CD4-positive, alpha-beta T cell treated with Interleukin-17A for 1 hour (primary cell): Measurements from ENCODE around the gene ADGRG3.
"Not testable (repeated sequence)": the region's sequence is repeated elsewhere in the genome, so short reads cannot be mapped to it uniquely, and the experiment has no call there.

ENCODE experiments used
- DNase-seq: peaks from one replicate; pipeline ENCODE4 v3.0.0-alpha.2; 2020

The ADGRG3 gene

DNA sequence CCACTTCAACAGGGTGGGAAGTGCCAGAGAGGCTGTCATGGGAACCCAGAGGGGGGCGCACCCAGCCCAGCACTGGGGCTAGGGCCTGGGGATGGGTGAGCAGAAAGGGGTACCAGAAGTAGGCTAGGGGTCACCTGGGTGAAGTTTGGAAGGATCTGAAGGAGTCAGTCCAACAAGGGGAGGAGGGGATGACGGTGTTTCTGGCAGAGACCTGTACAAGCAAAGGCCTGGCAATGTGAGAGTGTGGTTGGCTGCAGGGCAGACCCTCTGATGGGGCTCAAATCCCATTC is 54.0 kb downstream of the ADGRG3 start:
- no peak for DNase-seq

DNA sequence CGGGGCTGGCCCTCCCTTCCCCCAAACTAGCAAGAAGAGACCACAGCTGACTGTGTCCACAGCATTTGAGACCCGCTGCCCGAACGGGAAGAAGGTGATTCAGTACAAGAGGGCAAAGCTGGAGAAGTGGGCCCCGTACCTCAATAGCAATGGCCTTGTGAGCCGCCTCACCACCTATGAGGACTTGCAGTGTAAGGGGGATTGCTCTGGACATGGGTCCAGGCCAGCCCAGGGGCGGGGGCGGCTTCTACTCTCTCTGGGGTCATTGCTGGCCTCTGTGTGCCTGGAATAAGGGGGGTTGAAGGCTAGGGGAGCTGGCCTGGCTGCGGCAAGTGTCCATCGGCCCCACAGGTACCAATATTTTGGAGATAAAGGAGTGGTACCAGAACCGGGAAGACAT is 54.5 kb downstream of the ADGRG3 start:
- no peak for DNase-seq

DNA sequence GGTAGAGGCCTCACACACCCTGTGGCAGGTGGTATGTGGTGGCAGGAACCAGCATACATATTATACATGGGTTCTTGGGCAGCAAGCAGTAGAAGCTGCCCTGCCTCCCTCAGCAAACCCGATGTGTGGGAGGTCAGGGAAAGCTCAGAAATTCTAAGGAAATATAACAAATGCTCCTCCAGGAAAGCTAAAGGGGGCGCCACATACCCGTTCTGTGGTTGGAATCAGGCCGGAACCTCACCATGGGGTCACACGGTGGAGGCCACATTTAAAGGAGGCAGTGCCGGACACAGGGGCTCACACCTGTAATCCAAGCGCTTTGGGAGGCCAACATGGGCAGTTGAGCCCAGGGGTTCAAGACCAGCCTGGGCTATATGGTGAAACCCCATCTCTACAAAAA is 55.1 kb downstream of the ADGRG3 start:
- DNase-seq = no peak

DNA sequence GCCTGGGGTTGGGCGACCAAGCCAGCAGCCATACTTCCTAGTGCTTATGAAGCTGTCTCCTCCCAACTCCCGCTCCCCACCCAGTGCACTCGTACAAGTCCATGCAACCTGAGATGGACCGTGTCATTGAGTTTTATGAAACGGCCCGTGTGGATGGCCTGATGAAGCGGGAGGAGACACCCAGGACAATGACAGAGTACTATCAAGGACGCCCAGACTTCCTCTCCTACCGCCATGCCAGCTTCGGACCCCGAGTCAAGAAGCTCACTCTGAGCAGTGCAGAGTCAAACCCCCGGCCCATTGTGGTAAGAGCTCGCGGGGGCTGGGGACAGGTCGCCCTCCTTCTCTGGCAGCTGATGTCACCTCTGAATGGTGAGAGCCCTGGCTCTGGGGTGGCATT is 56.4 kb downstream of the ADGRG3 start:
- DNase-seq = no peak

DNA sequence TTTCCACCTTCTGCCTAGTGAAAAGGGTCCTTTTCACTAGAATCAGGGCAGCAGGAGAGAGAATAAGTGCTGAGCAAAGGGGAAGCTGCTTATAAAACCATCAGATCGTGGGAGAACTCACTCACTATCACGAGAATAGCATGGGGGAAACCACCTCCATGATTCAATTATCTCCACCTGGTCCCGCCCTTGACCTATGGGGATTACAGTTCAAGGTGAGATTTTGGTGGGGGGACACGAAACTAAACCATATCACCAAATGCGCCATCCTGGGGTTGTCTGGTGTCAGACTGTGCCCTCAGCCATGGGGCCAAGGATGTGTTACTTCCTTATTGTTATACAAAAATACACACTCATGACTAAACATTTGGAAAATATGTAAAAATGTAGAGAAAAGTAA is 57.0 kb downstream of the ADGRG3 start:
- no peak for DNase-seq

DNA sequence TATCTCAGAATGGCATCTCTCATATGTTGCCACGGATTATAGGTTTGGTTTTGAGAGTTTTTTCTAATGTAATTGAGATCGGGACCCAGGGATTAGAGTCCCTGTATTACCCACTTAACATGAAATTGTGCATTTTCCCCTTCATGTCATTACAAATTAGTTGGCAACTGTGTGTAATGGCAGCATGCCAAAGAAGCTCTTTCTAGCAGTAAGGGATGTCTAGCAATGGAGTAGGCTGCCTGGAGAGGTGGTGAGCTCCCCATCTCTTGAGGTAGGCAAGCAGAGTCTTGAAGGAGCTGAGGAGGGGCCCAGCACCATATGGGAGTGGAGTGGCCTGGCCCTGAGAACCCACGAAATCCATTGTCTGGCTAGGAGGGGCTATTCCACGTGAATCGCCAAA is 57.4 kb downstream of the ADGRG3 start:
- no peak for DNase-seq

DNA sequence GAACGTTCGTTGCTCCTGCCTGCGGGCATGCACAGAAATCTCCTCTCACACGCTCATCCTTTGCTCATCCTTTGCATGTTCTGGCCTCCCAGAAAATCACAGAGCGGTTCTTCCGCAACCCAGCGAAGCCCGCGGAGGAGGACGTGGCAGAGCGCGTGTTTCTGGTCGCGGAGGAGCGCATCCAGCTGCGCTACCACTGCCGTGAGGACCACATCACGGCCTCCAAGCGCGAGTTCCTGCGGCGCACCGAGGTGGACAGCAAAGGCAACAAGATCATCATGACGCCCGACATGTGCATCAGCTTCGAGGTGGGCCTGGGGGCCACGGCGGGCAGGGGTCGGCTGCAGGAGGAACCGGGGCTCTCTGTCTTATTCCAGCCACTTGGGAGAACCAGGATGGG is 57.9 kb downstream of the ADGRG3 start:
- DNase-seq = no peak

DNA sequence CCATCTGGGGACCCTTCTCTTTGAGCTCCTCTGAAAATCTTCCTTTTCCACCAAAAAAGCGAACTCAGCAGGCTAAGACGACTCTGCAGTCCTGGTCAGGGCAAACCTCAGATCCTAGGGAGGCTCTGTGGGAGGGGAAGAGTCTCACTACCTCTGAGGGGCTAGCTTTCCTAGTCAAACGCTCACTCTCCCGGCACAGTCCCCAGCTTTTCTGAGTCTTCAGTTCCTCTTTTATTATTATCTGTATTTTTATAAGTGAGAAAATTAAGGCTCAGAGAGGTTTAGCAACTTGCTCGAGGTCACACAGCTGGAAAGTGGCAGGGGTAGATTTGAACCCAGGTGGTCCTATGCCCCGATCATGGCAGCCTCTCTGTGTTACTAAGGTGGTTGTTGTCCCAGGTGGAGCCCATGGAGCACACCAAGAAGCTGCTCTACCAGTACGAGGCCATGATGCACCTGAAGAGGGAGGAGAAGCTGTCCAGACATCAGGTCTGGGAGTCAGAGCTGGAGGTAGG is 58.4 kb downstream of the ADGRG3 start:
- DNase-seq = no peak

DNA sequence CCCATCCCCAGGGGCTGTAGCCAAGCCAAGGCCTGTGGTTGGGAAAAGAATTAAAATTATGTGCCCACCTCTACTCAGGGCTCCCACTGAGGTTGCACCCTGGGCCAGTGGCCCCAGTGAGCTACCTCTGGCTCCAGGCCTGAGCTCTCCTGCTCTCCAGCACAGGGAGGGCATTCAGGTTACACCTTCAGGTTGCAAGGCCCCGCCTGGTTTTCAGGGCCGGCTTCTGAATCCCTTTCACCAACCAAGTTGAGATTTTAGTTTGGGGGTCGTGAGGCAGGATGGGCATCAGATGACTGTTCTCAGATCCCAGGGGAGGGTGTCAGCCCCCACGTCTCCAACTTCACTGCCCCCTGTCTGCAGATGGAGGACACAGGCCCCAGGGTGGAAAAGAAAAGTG is 59.5 kb downstream of the ADGRG3 start:
- DNase-seq = no peak

DNA sequence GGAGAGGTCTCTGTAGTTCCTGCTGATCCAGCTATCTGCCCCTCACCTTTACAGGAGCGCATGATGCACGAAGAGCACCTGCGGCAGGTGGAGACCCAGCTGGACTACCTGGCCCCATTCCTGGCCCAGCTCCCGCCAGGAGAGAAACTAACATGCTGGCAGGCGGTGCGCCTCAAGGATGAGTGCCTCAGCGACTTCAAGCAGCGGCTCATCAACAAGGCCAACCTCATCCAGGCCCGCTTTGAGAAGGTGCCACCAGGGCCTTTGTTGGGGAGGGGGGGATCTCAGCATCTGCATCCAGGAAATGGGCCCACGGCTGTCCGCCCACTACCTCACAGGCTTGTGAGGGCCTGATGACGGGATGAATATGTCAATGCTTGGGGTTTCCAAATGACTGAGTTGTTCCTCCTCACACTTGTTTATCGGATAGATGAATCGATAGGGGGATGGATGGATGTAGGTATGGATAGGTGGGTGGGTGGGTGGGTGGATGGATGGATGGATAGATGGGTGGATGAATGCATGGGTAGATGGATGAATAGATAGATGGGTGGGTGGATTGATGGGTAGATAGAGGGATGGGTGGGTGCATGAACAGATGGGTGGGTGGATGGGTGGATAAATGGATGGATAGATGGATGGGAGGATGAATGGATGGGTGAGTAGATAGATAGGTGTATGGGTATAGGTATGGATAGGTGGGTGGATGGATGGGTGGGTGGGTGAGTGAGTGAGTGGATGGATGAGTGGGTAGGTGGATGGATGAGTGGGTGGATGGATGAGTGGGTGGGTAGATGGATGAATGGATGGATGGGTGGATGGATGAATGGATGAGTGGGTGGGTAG is 60.5 kb downstream of the ADGRG3 start:
- no peak for DNase-seq

DNA sequence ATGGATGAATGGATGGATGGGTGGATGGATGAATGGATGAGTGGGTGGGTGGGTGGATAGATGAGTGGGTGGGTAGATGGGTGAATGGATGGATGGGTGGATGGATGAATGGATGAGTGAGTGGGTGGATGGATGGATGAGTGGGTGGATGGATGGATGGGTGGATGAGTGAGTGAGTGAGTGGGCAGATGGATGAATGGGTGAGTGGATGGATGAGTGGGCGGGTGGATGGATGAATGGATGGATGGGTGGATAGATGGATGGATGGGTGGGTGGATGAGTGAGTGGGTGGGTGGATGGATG is 61.0 kb downstream of the ADGRG3 start:
- no peak for DNase-seq

DNA sequence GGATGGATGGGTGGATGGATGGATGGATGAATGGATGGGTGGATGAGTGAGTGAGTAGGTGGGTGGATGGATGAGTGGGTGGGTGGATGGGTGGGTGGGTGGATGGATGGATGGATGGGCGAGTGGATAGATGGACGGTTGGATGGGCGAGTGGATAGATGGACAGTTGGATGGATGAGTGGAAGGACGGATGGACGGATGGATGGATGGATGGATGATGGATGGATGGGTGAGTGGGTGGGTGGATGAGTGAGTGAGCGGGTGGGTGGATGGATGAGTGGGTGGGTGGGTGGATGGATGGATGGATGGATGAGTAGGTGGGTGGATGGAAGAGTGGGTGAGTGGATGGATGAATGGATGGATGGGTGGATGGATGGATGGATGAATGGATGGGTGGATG is 61.7 kb downstream of the ADGRG3 start:
- DNase-seq = not testable (repeated sequence)

DNA sequence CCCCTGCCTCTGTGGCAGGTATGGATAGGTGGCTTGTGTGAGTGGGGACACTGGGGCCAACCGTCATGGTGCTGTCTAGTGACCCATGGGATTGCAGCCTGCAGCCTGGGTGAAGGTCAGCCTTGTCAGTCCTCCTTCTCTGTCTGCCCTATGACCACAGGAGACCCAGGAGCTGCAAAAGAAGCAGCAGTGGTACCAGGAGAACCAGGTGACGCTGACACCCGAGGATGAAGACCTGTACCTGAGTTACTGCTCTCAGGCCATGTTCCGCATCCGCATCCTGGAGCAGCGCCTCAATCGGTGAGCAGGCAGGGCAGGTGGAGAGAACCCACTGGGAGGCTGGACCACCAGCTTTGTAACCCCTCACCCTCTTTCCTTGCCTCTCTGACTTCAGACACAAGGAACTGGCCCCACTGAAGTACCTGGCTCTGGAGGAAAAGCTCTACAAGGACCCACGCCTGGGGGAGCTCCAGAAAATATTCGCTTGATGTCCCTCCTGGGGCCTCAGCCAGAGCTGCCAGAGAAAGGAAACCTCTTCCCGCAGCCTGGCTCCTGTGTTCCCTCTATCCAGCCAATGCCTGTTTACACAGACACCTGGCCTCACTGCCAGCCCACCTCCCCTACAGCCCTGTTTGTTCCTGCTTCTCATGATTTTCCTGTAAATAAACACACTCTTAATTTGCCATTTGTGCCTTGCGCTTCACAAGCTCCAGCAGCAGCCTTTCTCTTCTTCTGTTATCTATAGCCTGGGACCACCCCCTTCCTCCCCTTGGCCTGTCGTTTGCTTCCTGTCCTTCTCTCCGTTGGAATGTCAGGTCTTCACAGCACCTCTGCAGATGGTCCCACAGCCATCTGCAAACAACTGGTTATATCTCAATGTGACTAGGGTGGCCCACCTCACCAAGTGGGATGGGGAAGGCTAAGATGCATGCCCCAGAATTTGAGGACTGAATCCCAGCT is 62.9 kb downstream of the ADGRG3 start:
- no peak for DNase-seq

DNA sequence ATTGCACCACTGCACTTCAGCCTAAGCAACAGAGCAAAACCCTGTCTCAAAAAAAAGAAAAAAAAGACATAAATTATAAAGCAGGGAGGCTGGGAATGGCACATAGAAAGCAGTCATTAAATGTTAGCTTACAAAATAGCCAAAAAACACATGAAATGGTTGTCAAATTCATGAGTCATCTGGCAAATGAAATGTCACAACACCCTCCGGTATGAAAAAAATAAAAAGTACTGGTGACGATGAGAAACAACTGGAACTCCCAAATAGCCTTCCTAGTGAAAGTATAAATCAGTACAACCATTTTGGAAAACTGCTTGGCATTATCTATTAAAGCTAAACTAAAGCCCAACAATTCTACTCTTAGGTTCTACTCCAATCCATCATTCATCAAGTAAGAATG is 63.9 kb downstream of the ADGRG3 start:
- DNase-seq = no peak

DNA sequence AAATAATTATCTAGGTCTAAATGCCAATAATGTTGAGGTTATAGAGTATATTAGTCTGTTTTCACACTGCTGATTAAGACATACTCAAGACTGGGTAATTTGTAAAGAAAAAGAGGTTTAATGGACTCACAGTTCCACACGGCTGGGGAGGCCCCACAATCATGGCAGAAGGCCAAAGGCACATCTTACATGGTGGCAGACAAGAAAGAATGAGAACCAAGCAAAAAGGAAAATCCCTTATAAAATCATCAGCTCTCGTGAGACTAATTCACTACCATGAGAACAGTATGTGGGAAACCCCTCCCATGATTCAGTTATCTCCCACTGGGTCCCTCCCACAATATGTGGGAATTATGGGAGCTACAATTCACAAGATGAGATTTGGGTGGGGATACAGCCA is 64.6 kb downstream of the ADGRG3 start:
- no peak for DNase-seq

DNA sequence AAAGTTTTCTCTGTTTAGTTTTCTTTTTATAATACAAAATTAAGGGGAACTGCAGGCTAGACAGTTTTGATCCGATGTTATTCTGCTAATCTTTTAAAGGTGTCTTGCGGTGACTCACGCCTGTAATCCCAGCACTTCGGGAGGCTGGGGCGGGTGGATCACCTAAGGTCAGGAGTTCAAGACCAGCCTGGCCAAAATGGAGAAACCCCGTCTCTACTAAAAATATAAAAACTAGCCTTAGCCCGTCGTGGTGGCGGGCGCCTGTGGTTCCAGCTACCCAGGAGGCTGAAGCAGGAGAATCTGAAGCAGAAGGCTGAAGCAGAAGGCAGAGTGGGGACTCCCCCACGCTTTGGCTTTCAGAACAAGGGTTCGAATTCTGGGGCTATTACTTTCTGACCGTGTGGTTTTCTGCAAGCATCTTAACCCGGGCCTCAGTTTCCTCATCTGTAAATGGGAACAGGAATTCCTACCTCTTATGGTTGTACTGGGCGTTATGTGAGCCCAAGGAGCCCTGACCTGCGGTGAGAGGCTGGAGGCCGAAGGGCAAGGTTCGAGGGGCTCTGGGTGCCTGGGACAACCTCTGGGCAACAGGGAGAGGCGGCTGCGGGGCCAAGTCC is 66.3 kb downstream of the ADGRG3 start:
- DNase-seq = no peak

DNA sequence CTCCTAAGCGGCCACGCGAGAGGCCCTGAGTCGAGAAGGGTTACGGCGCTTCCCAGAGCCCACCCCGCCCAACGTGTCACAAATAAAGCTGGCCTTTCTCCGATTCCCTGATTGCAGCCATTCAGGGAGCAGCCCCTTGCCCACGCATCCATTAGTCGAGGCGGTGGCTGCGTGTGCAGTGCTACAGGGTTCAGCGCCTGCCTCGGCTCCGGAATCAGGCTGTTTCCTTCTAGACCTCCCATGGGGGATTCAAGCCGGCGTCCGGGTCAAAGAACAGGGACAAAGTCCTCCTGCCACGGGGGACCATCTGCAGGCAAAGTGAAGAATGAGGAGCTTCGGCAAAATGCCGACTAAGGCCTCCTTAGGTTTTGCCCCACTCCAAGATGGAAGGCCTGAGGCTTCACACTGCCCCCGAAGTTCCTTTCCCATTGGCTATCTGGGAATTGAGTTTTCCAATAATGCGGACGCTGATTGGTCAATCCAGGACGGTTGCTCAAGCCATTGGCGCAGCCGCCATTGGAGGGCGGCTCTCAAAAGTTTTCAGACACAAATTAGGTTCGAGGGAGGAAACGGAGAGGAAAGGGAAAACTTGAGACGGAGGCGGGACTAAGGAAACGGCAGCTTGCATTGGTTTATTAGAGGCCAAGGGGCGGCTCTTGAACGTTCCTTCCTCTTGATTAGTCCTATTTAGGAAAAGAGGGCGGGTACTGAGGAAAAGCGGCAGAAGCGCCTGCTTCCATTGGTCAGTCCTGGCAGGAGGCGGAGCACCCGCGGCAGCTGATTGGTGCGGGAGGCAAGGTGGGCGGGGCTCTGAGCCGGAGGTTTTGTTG is 67.0 kb downstream of the ADGRG3 start:
- DNase-seq = peak; percentile 100

DNA sequence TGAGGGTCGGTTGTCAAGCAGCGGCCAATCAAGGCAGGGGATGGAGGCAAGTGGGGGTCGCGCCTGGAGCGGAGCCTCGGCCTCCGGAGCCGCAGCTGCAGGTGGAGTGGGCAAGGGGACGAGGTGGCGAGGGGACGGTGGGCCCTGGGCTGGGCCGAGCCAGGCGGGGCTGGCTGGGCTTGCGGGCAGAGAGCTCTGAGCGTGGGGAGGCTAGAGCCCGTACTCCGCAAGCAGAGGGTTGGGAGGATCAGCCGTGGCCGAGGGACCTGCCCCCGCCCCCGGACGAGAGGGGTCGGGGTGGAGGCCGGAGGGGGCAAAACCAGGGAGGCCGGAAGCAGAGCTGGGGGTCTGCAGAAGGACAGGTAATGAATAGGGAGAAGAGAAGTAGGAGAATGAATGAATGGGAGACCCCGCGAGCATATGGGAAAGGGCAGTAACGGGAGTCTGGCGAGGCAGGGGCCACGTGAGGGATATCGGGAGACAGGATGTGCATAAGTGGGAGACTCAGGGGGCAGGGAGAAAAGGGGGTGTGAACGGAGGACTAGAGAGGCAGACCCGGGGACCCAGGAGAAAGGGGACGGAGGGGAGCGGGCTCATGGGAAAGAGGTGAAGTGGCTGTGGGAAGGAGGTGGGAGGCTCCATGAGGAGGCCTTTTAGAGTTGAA is 67.8 kb downstream of the ADGRG3 start, which contains the start of gene KATNB1:
Gene KATNB1, plus strand, starts transcription at position 16 of the 664 bp plus-strand sequence. CDS start 1,474 bp downstream, outside the sequence.
- DNase-seq = no peak

DNA sequence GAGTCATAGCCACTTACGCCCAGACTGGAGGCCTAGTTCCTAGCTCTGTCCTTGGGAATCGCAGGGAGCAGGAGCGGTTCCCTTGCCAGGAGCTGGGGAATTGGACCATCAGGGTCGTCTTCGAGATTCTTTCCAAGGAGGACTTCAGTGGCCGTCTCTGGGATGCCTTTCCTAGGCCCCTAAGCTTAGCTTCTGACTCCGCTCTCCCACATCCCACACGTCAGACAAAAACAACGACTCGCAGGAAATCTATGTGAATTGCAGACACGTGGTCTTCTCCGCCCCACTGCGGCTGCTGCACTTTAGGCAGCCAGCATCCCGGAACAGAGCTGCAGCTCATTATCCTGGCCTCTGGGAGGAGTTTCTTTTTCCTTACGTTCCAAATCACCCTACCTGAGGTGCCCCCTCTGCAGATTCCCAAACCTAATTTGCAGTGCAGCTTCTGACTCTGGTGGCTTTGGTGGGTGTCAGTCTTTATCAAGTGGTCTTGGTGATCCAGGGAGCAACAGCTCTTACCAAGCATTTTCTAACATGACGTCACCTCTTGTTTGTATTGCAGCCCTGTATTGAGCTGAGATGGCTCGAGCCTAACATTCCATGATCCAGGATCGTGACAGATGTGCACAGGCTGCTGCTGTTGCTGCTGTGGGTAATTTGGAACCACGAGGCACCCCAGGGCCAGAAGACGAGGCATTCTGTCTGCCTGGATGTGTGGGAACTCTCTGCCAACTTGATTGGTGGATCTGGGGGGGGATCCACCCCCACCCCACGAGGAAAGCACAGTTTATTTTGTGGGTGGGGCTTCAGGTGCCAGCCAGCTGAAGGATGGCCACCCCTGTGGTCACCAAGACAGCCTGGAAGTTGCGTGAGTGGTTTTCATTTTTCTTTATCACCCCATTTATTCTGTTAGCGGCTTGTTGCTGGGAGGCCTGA is 68.6 kb downstream of the ADGRG3 start:
- DNase-seq = peak; percentile 57

DNA sequence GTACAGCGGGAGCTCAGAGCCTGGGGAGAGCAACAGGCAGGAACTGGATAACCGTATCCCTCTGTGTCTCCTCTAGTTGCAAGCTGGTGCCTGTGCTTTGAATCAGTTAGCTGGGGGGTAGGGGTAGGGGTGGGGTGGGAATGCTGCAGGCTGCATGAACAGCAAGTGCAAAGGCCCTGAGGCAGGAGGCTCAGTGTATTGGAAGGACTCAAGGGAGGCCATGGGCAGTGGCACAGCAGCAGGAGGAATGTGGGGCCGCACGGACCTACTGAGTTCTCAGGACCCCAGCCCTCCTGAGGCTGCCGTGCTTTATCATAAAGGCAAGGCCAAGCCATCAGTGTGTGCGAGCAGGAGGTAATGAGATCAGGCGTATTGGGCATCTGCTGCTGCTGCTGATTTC is 70.7 kb downstream of the ADGRG3 start:
- DNase-seq = no peak
